GM12878 (cell line): Measurements from ENCODE around the gene ADCY2. TPM values are rescaled to one million over a fixed set of nuclear protein-coding genes. Genes with fewer than 3 reads are reported as not detected.

ENCODE experiments used
- ATAC-seq: fragments of 200-7000 bp; cut with Tn5 transposase; 3 replicates; pipeline ENCODE4 v1.9.1; 2020; ENCODE audit warnings: mild to moderate bottlenecking, moderate library complexity
- BruUV-seq: library from RNA; stranded (reverse); fragments of 400-500 nt; replicated peaks from 2 replicates; lab custom pipeline; 2021; lab: Mats Ljungman, UMichigan
- CTCF ChIA-PET: fragments of 300-600 bp; sonication (Branson Sonifier 250); formaldehyde crosslinking; extraction: SDS; loops from one replicate; lab custom pipeline; 2021; ENCODE audit warnings: inconsistent platforms; lab: Yijun Ruan, JAX
- POLR2A ChIA-PET: fragments of 350-600 bp; formaldehyde crosslinking; extraction: SDS; loops from one replicate; lab custom pipeline; 2021; ENCODE audit warnings: inconsistent platforms; lab: Charles Lee
- RAD21 ChIA-PET: fragments of 300-600 bp; sonication (Branson Sonifier 250); formaldehyde crosslinking; loops from one replicate; lab custom pipeline; 2023; ENCODE audit warnings: antibody characterized with exemption; ENCODE audit not compliant: unreplicated experiment; lab: Charles Lee
- SMC1A ChIA-PET: fragments of 300-600 bp; sonication (Branson Sonifier 250); formaldehyde crosslinking; loops from one replicate; lab custom pipeline; 2023; ENCODE audit not compliant: unreplicated experiment, uncharacterized antibody; lab: Charles Lee
- DNase-seq: peaks from one replicate; pipeline ENCODE4 v3.0.0-alpha.2; 2011; ENCODE audit warnings: low read depth, low spot score
- FAIRE-seq: peaks from 3 replicates; lab custom pipeline; 2011; peaks lifted over from hg19 to GRCh38; lab: Jason Lieb, UNC
- H2AFZ ChIP-seq: 2 replicates; pipeline ENCODE4 v1.6.0; 2011; ENCODE audit warnings: low read depth, low read length, control low read depth; ENCODE audit not compliant: control insufficient read depth
- H3K27ac ChIP-seq: 2 replicates; pipeline ENCODE4 v1.5.1; 2011; ENCODE audit warnings: control low read depth; ENCODE audit not compliant: control insufficient read depth, insufficient read depth
- H3K27me3 ChIP-seq, 2 experiments: replicated peaks in 1 of 2; 2 replicates each; pipeline versions ENCODE4 v1.6.0 to v1.6.1; 2011; ENCODE audit warnings: low read length in 1 of 2; ENCODE audit not compliant: control insufficient read depth in 2 of 2, insufficient read depth in 2 of 2
- H3K36me3 ChIP-seq, 2 experiments: 2 replicates each; pipeline ENCODE4 v1.5.1; 2011; ENCODE audit warnings: low read length in 1 of 2; ENCODE audit not compliant: control insufficient read depth in 2 of 2, insufficient read depth in 2 of 2
- H3K4me1 ChIP-seq: 2 replicates; pipeline ENCODE4 v1.6.1; 2011; ENCODE audit warnings: mild to moderate bottlenecking, low read length, moderate library complexity, mixed read lengths; ENCODE audit not compliant: control insufficient read depth, insufficient read depth
- H3K4me2 ChIP-seq: 2 replicates; pipeline ENCODE4 v1.6.0; 2011; ENCODE audit warnings: control low read depth; ENCODE audit not compliant: control insufficient read depth, insufficient read depth
- H3K4me3 ChIP-seq: fragments of 200-600 bp; sonication (generic); 2 replicates; pipeline ENCODE4 v1.5.1; 2016
- H3K79me2 ChIP-seq: 2 replicates; pipeline ENCODE4 v1.6.0; 2011; ENCODE audit warnings: low read length; ENCODE audit not compliant: control insufficient read depth, insufficient read depth
- H3K9ac ChIP-seq: 2 replicates; pipeline ENCODE4 v1.8.0; 2011; ENCODE audit warnings: low read length, control low read depth, mixed read lengths; ENCODE audit not compliant: control insufficient read depth, insufficient read depth
- H3K9me3 ChIP-seq: replicated peaks from 3 replicates; pipeline ENCODE4 v1.5.1; 2011; ENCODE audit warnings: mild to moderate bottlenecking, low read length; ENCODE audit not compliant: control insufficient read depth, insufficient read depth
- H4K20me1 ChIP-seq: 2 replicates; pipeline ENCODE4 v1.6.0; 2011; ENCODE audit not compliant: control insufficient read depth, insufficient read depth
- JUND ChIP-seq: IDR thresholded peaks from 2 replicates; pipeline ENCODE4 v1.6.1; 2012; ENCODE audit warnings: low read depth, mild to moderate bottlenecking, low read length, improper control_type of control experiment, moderate library complexity
- MXI1 ChIP-seq: fragments of 150-350 bp; IDR thresholded peaks from 2 replicates; pipeline ENCODE4 v1.6.1; 2011; ENCODE audit warnings: low read depth, mild to moderate bottlenecking, inconsistent platforms, low read length, improper control_type of control experiment
- MYB ChIP-seq: fragments of 150-350 bp; IDR thresholded peaks from 2 replicates; pipeline ENCODE4 v1.6.1; 2014; ENCODE audit warnings: mild to moderate bottlenecking, low read depth, low read length, borderline replicate concordance
- PAX5 ChIP-seq: IDR thresholded peaks from 2 replicates; pipeline ENCODE4 v1.6.1; 2011; ENCODE audit warnings: low read depth, low read length, borderline replicate concordance
- POLR2AphosphoS5 ChIP-seq: IDR thresholded peaks from 2 replicates; pipeline ENCODE4 v1.6.1; 2011; ENCODE audit warnings: mild to moderate bottlenecking, low read length, inconsistent platforms
- RELB ChIP-seq: fragments of 450-650 bp; IDR thresholded peaks from 2 replicates; pipeline ENCODE4 v1.6.1; 2017; ENCODE audit warnings: low read depth, mild to moderate bottlenecking, moderate library complexity
- RFX5 ChIP-seq: IDR thresholded peaks from 2 replicates; pipeline ENCODE4 v1.6.1; 2011; ENCODE audit warnings: low read depth, low read length, improper control_type of control experiment
- SMAD1 ChIP-seq: fragments of 450-650 bp; IDR thresholded peaks from 2 replicates; pipeline ENCODE4 v1.6.1; 2018; ENCODE audit warnings: mild to moderate bottlenecking, low read depth; ENCODE audit not compliant: partially characterized antibody
- ZNF622 ChIP-seq: fragments of 450-650 bp; IDR thresholded peaks from 2 replicates; pipeline ENCODE4 v1.6.1; 2017; ENCODE audit warnings: mild to moderate bottlenecking, inconsistent platforms
- WGBS: methylation state at CpG from one replicate; pipeline ENCODE4 v1.1.6; 2016; ENCODE audit warnings: low lambda C conversion rate; ENCODE audit not compliant: insufficient replicate concordance, insufficient coverage; ENCODE audit errors: missing lambda C conversion rate; 5-methylcytosine and 5-hydroxymethylcytosine counted together
- in situ Hi-C: fragments of 300-500 bp; cut with MboI; formaldehyde crosslinking; loops from 9 replicates; pipeline ENCODE4 v1.14.3; 2018; ENCODE audit warnings: mixed read lengths
- intact Hi-C: fragments of 100-400 bp; cut with micrococcal nuclease; formaldehyde crosslinking; loops from one replicate; pipeline ENCODE4 v1.14.2; 2022; ENCODE audit not compliant: unreplicated experiment
- polyA plus RNA-seq, 11 experiments: library from polyadenylated mRNA; depleted of rRNA in 4 of 11; unstranded in 6 of 11; stranded (reverse) in 5 of 11; fragments of >200 nt; fragmentation: Nextera tagmentation in 4 of 11; fragmentation: Illumina TruSeq in 1 of 11; extraction: Ambion mirVana in 4 of 11; extraction: Trizol in 1 of 11; gene quantifications; 1 replicate in 1 of 11; 2 replicates in 10 of 11; pipeline versions ENCODE4 v1.2.1 to v1.2.3, GENCODE V29; 2011 to 2016; ENCODE audit warnings: inconsistent platforms in 2 of 11, missing spikeins in 2 of 11, low read depth in 1 of 11
- total RNA-seq, 4 experiments: library from RNA; depleted of rRNA in 3 of 4; stranded (reverse); fragments of >200 nt in 3 of 4; fragmentation: Illumina TruSeq in 1 of 4; extraction: Trizol in 1 of 4; gene quantifications; 2 replicates each; pipeline versions ENCODE4 v1.2.1 to v1.2.3, GENCODE V29; 2013 to 2021

ADCY2 gene
- total and polyA plus RNA-seq, 10 of the 15 experiments (the other 5 are each of a cell fraction or from before 2014, with no cell fraction given) = 0.07 to 0.26 TPM; not detected in 8

- Histone ChIP-seq H2AFZ (no peak overlapping the region), H3K4me2 (no peak overlapping the region), H3K27me3 (no peaks in the 10 kb centered on the region), H3K4me3 (no peak overlapping the region), H4K20me1 (no peaks in the 10 kb centered on the region), H3K36me3 (no peaks in the 10 kb centered on the region), H3K4me1 (no peaks in the 10 kb centered on the region), H3K9ac (no peak overlapping the region), H3K27ac (no peak overlapping the region), H3K79me2 (no peaks in the 10 kb centered on the region)
- RAD21 ChIA-PET = no interaction called here
- in situ Hi-C loops (no loop called here), intact Hi-C loops (no loop called here)
- no peak for DNase-seq
- no peak for FAIRE-seq
- ATAC-seq = no peak
- CTCF ChIA-PET = no interaction called here
- SMC1A ChIA-PET = no interaction called here
- 61% methylated on average over 3 of the region's 3 CpGs for WGBS
- TF ChIP-seq RFX5 (no peak), RELB (no peak), JUND (no peak)
- TF ChIP-seq, all 136 proteins: peak for 0
- H3K9me3 ChIP-seq = no peaks in the 10 kb centered on the region
- POLR2A ChIA-PET = no interaction called here
- BruUV-seq = no TSS peak
These were observed 248.8 kb downstream of the ADCY2 start for GRCh38 chr5:7644723-7645122.

- DNase-seq (no peak), FAIRE-seq (no peak), ATAC-seq (no peak)
- TF ChIP-seq PAX5 (no peak), MXI1 (no peak), MYB (no peak), ZNF622 (no peak), POLR2AphosphoS5 (no peak), SMAD1 (no peak)
- 41% methylated on average over 6 of the region's 6 CpGs for WGBS
- no peaks in the 10 kb centered on the region for H4K20me1 ChIP-seq
- no peak overlapping the region for H3K9ac ChIP-seq
- H3K36me3 ChIP-seq = no peaks in the 10 kb centered on the region
- in situ Hi-C loops = no loop called here
- no peak overlapping the region for H3K4me2 ChIP-seq
- POLR2A ChIA-PET = no interaction called here
- H3K9me3 ChIP-seq = no peaks in the 10 kb centered on the region
- H2AFZ ChIP-seq = no peak overlapping the region
- no peak overlapping the region for H3K4me3 ChIP-seq
- no peak overlapping the region for H3K27ac ChIP-seq
- H3K27me3 ChIP-seq = no peaks in the 10 kb centered on the region
- intact Hi-C loops = no loop called here
- RAD21 ChIA-PET = no interaction called here
- H3K4me1 ChIP-seq = no peaks in the 10 kb centered on the region
- H3K79me2 ChIP-seq = no peaks in the 10 kb centered on the region
- CTCF ChIA-PET = no interaction called here
- BruUV-seq = no TSS peak
- SMC1A ChIA-PET = no interaction called here
These were observed 254.8 kb downstream of the ADCY2 start for GRCh38 chr5:7650755-7651154.
